Transverse colon (tissue), 4 donors: ENCODE results near the gene PLD3. TPM values are rescaled to one million over a fixed set of nuclear protein-coding genes. Genes with fewer than 3 reads are reported as not detected.

Experiments
- DNase-seq: peaks from one replicate; pipeline ENCODE4 v3.0.0-alpha.2; 2019
- H3K27ac ChIP-seq, 4 donors: fragments of 200-600 bp; sonication (generic); 2 replicates each; pipeline ENCODE4 v1.5.1; 2016 to 2018; ENCODE audit warnings: inconsistent platforms in 4 of 4
- H3K27me3 ChIP-seq: fragments of 200-600 bp; sonication (generic); 2 replicates; pipeline ENCODE4 v1.5.1; 2017; ENCODE audit warnings: inconsistent platforms
- H3K36me3 ChIP-seq, 4 donors: fragments of 200-600 bp; sonication (generic); 2 replicates each; pipeline ENCODE4 v1.5.1; 2017 to 2019; ENCODE audit warnings: inconsistent platforms in 4 of 4
- H3K4me1 ChIP-seq, 4 donors: fragments of 200-600 bp; sonication (generic); 2 replicates each; pipeline ENCODE4 v1.5.1; 2017 to 2020; ENCODE audit warnings: inconsistent platforms in 4 of 4
- H3K4me3 ChIP-seq, 4 donors: fragments of 200-600 bp; sonication (generic); 1 replicate in 1 of 4; 2 replicates in 3 of 4; pipeline versions ENCODE4 v1.5.1 to v1.6.1; 2017 to 2019; ENCODE audit warnings: inconsistent platforms in 4 of 4
- H3K9me3 ChIP-seq, 2 donors: fragments of 200-600 bp; sonication (generic); 2 replicates each; pipeline ENCODE4 v1.5.1; 2017 to 2019; ENCODE audit warnings: inconsistent platforms in 2 of 2
- EP300 ChIP-seq: sonication (generic); formaldehyde crosslinking; IDR thresholded peaks from one replicate; pipeline ENCODE4 v1.6.1; 2017; ENCODE audit warnings: antibody characterized with exemption, low read depth
- POLR2A ChIP-seq: fragments of 450-650 bp; IDR thresholded peaks from one replicate; pipeline ENCODE4 v1.6.1; 2016; ENCODE audit warnings: antibody characterized with exemption, mild to moderate bottlenecking, moderate library complexity
- POLR2AphosphoS5 ChIP-seq, 3 donors: sonication (generic); formaldehyde crosslinking; IDR thresholded peaks; one replicate each; pipeline ENCODE4 v1.6.1; 2016; ENCODE audit warnings: antibody characterized with exemption in 3 of 3
- WGBS, 2 donors: methylation state at CpG; one replicate each; pipeline ENCODE4 v1.1.5; 2018; ENCODE audit warnings: low coverage in 1 of 2; 5-methylcytosine and 5-hydroxymethylcytosine counted together
- in situ Hi-C, 4 donors: fragments of 200-750 bp; cut with MboI; loops; one replicate each; pipeline versions ENCODE4 v1.15.0 to v1.15.1; 2017; ENCODE audit warnings: low sequenced_read_pairs in 3 of 4, low pct_ligation_motif_present in 1 of 4, low pct_unique_long_range_greater_than_20kb in 1 of 4
- intact Hi-C: fragments of 100-400 bp; cut with DNase I; formaldehyde crosslinking; loops from one replicate; pipeline ENCODE4 v1.15.1; 2023; ENCODE audit warnings: low total_unique reads
- total RNA-seq, 4 donors: library from RNA; depleted of rRNA; stranded (reverse); fragments of >200 nt; gene quantifications; one replicate each; pipeline ENCODE4 v1.1.0, GENCODE V29; 2016
- TF ChIP-seq, protein P1 (sequence below), 5 experiments: fragments of 200-600 bp in 3 of 5; fragments of 450-650 bp in 2 of 5; sonication (generic) in 3 of 5; IDR thresholded peaks; 1 replicate in 2 of 5; 2 replicates in 3 of 5; pipeline ENCODE4 v1.5.1; 2016 to 2017; ENCODE audit warnings: antibody characterized with exemption in 5 of 5, inconsistent platforms in 3 of 5, mild to moderate bottlenecking in 2 of 5, moderate library complexity in 1 of 5

PLD3 gene
- total RNA-seq, 4 donors from 2014 or later: 91.6 to 322 (median 179) TPM

DNA sequence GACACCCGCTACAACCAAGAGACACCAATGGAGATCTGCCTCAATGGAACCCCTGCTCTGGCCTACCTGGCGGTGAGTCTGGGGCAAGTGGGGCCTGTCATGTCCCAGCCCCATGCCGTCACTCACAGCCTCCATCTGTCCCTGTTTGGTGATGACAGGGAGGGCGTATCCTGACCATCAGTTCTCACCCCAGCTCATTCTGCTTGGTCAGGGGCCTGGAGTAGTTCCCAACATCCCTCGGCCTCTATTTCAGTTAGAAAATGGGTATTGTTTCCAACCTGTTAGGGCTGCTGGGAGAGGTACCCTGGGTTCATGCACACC lies 23.3 kb downstream of the PLD3 start:
- in situ Hi-C loops: no loop called here
- intact Hi-C loops: no loop called here
- Histone ChIP-seq H3K9me3 (no peaks in the 10 kb centered on the region), H3K36me3 (peaks cover 0 to 16% (median 3%) of the 10 kb centered on the region in 4 donors), H3K4me3 (no peak overlapping the region), H3K4me1 (peaks cover 0 to under 1% (median 0%) of the 10 kb centered on the region in 4 donors), H3K27me3 (no peaks in the 10 kb centered on the region), H3K27ac (no peak overlapping the region)
- 100% methylated on average over 5 of the region's 5 CpGs; no CpG with 5 or more reads in 1 of the 2 donors for WGBS, 2 donors
- TF ChIP-seq, protein P1, sequence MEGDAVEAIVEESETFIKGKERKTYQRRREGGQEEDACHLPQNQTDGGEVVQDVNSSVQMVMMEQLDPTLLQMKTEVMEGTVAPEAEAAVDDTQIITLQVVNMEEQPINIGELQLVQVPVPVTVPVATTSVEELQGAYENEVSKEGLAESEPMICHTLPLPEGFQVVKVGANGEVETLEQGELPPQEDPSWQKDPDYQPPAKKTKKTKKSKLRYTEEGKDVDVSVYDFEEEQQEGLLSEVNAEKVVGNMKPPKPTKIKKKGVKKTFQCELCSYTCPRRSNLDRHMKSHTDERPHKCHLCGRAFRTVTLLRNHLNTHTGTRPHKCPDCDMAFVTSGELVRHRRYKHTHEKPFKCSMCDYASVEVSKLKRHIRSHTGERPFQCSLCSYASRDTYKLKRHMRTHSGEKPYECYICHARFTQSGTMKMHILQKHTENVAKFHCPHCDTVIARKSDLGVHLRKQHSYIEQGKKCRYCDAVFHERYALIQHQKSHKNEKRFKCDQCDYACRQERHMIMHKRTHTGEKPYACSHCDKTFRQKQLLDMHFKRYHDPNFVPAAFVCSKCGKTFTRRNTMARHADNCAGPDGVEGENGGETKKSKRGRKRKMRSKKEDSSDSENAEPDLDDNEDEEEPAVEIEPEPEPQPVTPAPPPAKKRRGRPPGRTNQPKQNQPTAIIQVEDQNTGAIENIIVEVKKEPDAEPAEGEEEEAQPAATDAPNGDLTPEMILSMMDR (IDR thresholded peaks at IDR 0.05): no peak
- TF ChIP-seq POLR2A (no peak), POLR2AphosphoS5 (IDR thresholded peaks at IDR 0.05) (no peak), EP300 (no peak)
- DNase-seq: no peak

DNA sequence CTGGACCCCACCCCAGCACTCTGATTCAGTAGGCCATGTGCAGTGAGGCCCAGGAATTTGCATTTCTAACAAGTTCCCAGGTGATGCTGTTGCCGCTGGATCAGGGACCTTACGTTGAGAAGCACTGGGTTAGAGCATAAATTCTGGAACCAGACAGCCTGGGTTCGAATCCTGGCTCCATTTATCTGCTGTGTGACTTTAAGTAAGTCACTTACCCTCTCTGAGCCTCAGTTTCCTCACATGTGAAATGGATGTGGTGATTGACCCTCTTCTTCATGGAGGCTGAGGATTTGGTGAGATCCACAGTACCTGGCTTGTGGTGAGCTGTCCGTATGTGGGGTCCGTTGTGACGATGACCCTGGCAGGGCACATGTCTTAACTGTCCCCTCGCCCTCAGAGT lies 25.6 kb downstream of the PLD3 start:
- Histone ChIP-seq H3K9me3 (no peaks in the 10 kb centered on the region), H3K36me3 (peaks cover 0 to 24% (median 0%) of the 10 kb centered on the region in 4 donors), H3K27me3 (no peaks in the 10 kb centered on the region), H3K27ac (no peak overlapping the region), H3K4me3 (no peak overlapping the region), H3K4me1 (no peaks in the 10 kb centered on the region)
- TF ChIP-seq, protein P1 (IDR thresholded peaks at IDR 0.05): no peak
- TF ChIP-seq POLR2AphosphoS5 (IDR thresholded peaks at IDR 0.05) (no peak), EP300 (no peak), POLR2A (no peak)
- in situ Hi-C loops: no loop called here
- intact Hi-C loops: no loop called here
- 97% methylated on average over 7 of the region's 7 CpGs; no CpG with 5 or more reads in 1 of the 2 donors for WGBS, 2 donors
- DNase-seq: no peak

DNA sequence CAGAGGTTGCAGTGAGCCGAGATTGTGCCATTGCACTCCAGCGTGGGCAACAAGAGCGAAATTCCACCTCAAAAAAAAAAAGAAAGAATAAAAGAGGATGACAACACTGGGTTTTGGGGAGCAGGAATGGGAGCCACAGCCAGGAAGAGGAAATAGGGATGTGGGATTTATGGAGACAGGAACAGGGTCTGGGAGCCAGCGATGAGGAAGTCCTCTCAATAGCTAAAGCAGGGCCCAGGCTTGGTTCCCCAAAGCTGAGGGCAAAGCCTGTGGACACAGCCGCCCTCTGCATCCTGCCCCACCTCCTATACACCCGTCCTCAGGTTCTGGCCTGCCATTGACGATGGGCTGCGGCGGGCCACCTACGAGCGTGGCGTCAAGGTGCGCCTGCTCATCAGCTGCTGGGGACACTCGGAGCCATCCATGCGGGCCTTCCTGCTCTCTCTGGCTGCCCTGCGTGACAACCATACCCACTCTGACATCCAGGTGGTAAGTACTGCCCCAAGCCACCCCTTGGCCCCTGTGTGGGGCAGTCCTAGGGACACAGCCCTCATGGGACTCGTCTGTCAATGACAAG lies 27.9 kb downstream of the PLD3 start:
- in situ Hi-C loops (no loop called here), intact Hi-C loops (loop anchor here (5.0 kb wide), 1 partner anchor 696 kb away; no protein-coding TSS in a partner anchor)
- 92 to 93% methylated on average over 4 to 17 of the region's 17 CpGs for WGBS, 2 donors
- Histone ChIP-seq H3K27ac (no peak overlapping the region), H3K4me3 (no peak overlapping the region), H3K4me1 (no peaks in the 10 kb centered on the region), H3K36me3 (peaks cover 0 to 24% (median 0%) of the 10 kb centered on the region in 4 donors), H3K27me3 (no peaks in the 10 kb centered on the region), H3K9me3 (no peaks in the 10 kb centered on the region)
- no peak for DNase-seq
- TF ChIP-seq POLR2A (no peak), POLR2AphosphoS5 (IDR thresholded peaks at IDR 0.05) (no peak), EP300 (no peak)
- TF ChIP-seq, protein P1 (IDR thresholded peaks at IDR 0.05): no peak

DNA sequence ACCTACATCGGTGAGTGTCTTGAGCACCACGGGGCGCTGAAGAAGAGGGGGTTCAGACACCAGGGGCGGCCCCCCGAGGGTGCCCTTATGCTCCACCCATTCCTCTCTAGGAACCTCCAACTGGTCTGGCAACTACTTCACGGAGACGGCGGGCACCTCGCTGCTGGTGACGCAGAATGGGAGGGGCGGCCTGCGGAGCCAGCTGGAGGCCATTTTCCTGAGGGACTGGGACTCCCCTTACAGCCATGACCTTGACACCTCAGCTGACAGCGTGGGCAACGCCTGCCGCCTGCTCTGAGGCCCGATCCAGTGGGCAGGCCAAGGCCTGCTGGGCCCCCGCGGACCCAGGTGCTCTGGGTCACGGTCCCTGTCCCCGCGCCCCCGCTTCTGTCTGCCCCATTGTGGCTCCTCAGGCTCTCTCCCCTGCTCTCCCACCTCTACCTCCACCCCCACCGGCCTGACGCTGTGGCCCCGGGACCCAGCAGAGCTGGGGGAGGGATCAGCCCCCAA lies 29.4 kb downstream of the PLD3 start:
- no peaks in the 10 kb centered on the region for H3K9me3 ChIP-seq
- intact Hi-C loops (loop anchor here (5.0 kb wide), 1 partner anchor 694 kb away; no protein-coding TSS in a partner anchor), in situ Hi-C loops (no loop called here)
- no peaks in the 10 kb centered on the region for H3K4me1 ChIP-seq
- 86% methylated on average over 7 of the region's 25 CpGs; no CpG with 5 or more reads in 1 of the 2 donors for WGBS, 2 donors
- H3K27me3 ChIP-seq: no peaks in the 10 kb centered on the region
- H3K4me3 ChIP-seq: no peak overlapping the region
- no peak for TF ChIP-seq POLR2A
- DNase-seq: no peak
- H3K27ac ChIP-seq: no peak overlapping the region
- H3K36me3 ChIP-seq: peaks cover 0 to 11% (median 0%) of the 10 kb centered on the region in 4 donors
